Gastrocnemius medialis (tissue), 4 donors: ENCODE measurements around the gene PRRC2B.

Experiments used
- POLR2A ChIP-seq, 2 donors: fragments of 450-650 bp; IDR thresholded peaks; one replicate each; pipeline ENCODE4 v1.6.1; 2017; ENCODE audit warnings: antibody characterized with exemption in 2 of 2, mild to moderate bottlenecking in 2 of 2, moderate library complexity in 2 of 2
- TF ChIP-seq, protein P1 (sequence below), 5 experiments: fragments of 450-650 bp in 3 of 5; fragments of 200-600 bp in 2 of 5; sonication (generic) in 2 of 5; IDR thresholded peaks in 4 of 5; conservative IDR thresholded peaks in 1 of 5; 1 replicate in 4 of 5; 2 replicates in 1 of 5; pipeline ENCODE4 v1.5.1; 2016 to 2019; ENCODE audit warnings: antibody characterized with exemption in 5 of 5, mild to moderate bottlenecking in 3 of 5, moderate library complexity in 3 of 5

DNA sequence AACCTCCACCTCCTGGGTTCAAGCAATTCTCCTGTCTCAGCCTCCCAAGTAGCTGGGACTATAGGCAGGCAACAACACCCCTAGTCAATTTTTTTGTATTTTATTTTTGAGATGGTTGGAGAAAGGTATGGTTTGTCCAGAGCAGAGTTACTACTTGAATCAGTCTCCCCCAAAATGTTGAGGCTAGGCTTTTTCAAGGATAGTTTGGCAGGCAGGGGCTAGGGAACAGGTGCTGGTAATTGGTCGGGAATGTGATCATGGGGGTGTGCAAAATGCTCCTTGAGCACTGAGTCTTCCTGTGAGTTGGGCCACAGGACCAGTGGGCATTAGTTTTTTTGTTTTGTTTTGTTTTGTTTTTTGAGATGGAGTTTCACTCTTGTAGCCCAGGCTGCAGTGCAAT lies 28.3 kb upstream of the PRRC2B start:
- TF ChIP-seq POLR2A (IDR thresholded peaks at IDR 0.05): no peak
- TF ChIP-seq, protein P1, sequence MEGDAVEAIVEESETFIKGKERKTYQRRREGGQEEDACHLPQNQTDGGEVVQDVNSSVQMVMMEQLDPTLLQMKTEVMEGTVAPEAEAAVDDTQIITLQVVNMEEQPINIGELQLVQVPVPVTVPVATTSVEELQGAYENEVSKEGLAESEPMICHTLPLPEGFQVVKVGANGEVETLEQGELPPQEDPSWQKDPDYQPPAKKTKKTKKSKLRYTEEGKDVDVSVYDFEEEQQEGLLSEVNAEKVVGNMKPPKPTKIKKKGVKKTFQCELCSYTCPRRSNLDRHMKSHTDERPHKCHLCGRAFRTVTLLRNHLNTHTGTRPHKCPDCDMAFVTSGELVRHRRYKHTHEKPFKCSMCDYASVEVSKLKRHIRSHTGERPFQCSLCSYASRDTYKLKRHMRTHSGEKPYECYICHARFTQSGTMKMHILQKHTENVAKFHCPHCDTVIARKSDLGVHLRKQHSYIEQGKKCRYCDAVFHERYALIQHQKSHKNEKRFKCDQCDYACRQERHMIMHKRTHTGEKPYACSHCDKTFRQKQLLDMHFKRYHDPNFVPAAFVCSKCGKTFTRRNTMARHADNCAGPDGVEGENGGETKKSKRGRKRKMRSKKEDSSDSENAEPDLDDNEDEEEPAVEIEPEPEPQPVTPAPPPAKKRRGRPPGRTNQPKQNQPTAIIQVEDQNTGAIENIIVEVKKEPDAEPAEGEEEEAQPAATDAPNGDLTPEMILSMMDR (IDR thresholded peaks at IDR 0.05 in 4 of 5, conservative IDR thresholded peaks at IDR 0.05 in 1 of 5): no peak
